Measurements from ENCODE around the gene SPOCK1.

SPOCK1 gene

DNA sequence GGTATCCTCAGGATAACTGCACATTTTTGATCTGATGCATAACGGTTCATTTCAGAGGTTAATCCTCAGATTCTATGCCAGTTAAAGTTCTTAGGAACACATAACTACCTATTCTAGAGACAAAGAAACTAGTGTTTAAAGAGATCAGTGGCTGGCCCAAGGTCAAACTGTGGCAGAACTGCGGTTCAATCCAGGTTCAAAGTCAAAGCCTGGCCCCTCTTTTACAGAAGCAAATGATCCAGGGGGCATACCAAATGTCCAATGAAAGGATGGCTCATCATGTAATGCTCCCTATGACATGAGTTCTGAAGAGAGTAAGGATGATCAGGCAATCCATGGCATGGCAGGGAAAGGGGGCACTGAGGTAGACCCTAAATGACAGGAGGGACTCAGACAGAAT, 283.3 kb downstream of the SPOCK1 start:
- CTCF ChIA-PET: no interaction called here

GRCh38 chr5:137215261-137215660, 283.9 kb downstream of the SPOCK1 start:
- CTCF ChIA-PET: no interaction called here

More for the DNA sequence above, 283.3 kb downstream of the SPOCK1 start:
- POLR2A ChIA-PET: no interaction called here
- no peak for DNase-seq (ENCODE audit: extremely low spot score)
- TF ChIP-seq SP1 (IDR thresholded peaks at IDR 0.05) (no peak), NFRKB (IDR thresholded peaks at IDR 0.05) (no peak), FOXK2 (IDR thresholded peaks at IDR 0.05) (no peak), ARNT (IDR thresholded peaks at IDR 0.05) (no peak), ZNF384 (IDR thresholded peaks at IDR 0.05) (no peak), LEF1 (IDR thresholded peaks at IDR 0.05; ENCODE audit: borderline replicate concordance) (no peak)

GRCh38 chr5:137214446-137215189, 284.5 kb downstream of the SPOCK1 start:
- TF ChIP-seq FOXK2 (IDR thresholded peaks at IDR 0.05): no peak
- no peak for TF ChIP-seq FOXA1 (IDR thresholded peaks at IDR 0.05)
- TF ChIP-seq LEF1 (IDR thresholded peaks at IDR 0.05; ENCODE audit: borderline replicate concordance): no peak
- no peak for TF ChIP-seq PKNOX1 (IDR thresholded peaks at IDR 0.05)
- TF ChIP-seq ELF4 (IDR thresholded peaks at IDR 0.05): no peak
- no peak for TF ChIP-seq ARNT (IDR thresholded peaks at IDR 0.05)
- no peak for TF ChIP-seq HDGF (IDR thresholded peaks at IDR 0.05; ENCODE audit: borderline replicate concordance)
- TF ChIP-seq SP1 (IDR thresholded peaks at IDR 0.05): no peak
- no peak for TF ChIP-seq SUZ12 (IDR thresholded peaks at IDR 0.05)
- TF ChIP-seq NFRKB (IDR thresholded peaks at IDR 0.05): no peak
- no peak for TF ChIP-seq L3MBTL2 (conservative IDR thresholded peaks at IDR 0.05)
- no peak for TF ChIP-seq TARDBP (IDR thresholded peaks at IDR 0.05)
- CTCF ChIA-PET: no interaction called here
- POLR2A ChIA-PET: no interaction called here
- no peak for DNase-seq (ENCODE audit: extremely low spot score)

More at GRCh38 chr5:137215261-137215660, 283.9 kb downstream of the SPOCK1 start:
- TF ChIP-seq L3MBTL2 (conservative IDR thresholded peaks at IDR 0.05) (no peak), SUZ12 (IDR thresholded peaks at IDR 0.05) (no peak)
- DNase-seq (ENCODE audit: extremely low spot score): no peak
- POLR2A ChIA-PET: no interaction called here

- DNase-seq (ENCODE audit: extremely low spot score): no peak
- ChIA-PET CTCF (no interaction called here), POLR2A (no interaction called here)
- no peak for TF ChIP-seq ELF4 (IDR thresholded peaks at IDR 0.05)
- no peak for TF ChIP-seq FOXK2 (IDR thresholded peaks at IDR 0.05)
- no peak for TF ChIP-seq LEF1 (IDR thresholded peaks at IDR 0.05; ENCODE audit: borderline replicate concordance)
- TF ChIP-seq SUZ12 (IDR thresholded peaks at IDR 0.05): no peak
- no peak for TF ChIP-seq ARNT (IDR thresholded peaks at IDR 0.05)
- TF ChIP-seq SP1 (IDR thresholded peaks at IDR 0.05): no peak
- no peak for TF ChIP-seq NFRKB (IDR thresholded peaks at IDR 0.05)
- TF ChIP-seq CTBP1 (IDR thresholded peaks at IDR 0.05; ENCODE audit: borderline replicate concordance): no peak
- TF ChIP-seq BHLHE40 (IDR thresholded peaks at IDR 0.05; ENCODE audit: borderline replicate concordance): no peak
- TF ChIP-seq L3MBTL2 (conservative IDR thresholded peaks at IDR 0.05): no peak
- TF ChIP-seq TARDBP (IDR thresholded peaks at IDR 0.05): no peak
- TF ChIP-seq HDGF (IDR thresholded peaks at IDR 0.05; ENCODE audit: borderline replicate concordance): no peak
- no peak for TF ChIP-seq FOXA1 (IDR thresholded peaks at IDR 0.05)
- no peak for TF ChIP-seq FOXM1 (IDR thresholded peaks at IDR 0.05; ENCODE audit: borderline replicate concordance)
- TF ChIP-seq ZNF384 (IDR thresholded peaks at IDR 0.05): no peak
- no peak for TF ChIP-seq PKNOX1 (IDR thresholded peaks at IDR 0.05)
Measured at GRCh38 chr5:137212471-137212870, 286.7 kb downstream of the SPOCK1 start.

DNA sequence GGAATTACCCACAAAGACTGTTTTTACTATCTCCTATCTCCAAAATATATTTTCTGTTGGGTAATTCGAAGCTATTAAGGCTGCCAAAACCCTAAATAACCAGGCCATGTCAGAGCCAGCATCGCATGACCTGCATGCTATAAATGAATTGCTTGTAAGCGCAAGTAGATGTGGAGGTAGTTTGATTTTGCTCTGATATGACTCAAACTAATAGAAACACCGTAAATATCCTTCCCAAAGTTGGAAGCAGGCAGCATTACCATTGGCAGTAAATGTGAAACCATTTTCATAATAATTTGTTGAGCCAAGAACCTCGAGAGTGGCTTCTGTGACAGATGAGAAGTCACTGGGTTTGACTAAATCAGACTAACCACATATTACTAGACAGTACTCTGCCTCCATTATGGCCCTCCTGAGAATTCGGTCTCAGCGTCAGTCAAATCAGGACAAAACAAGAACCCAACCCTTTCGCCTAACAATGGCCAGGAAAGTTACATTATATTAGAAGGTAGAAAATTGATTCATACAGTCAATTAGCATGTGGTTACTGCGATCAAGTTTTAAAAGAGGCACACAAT, 289.8 kb downstream of the SPOCK1 start:
- ChIA-PET CTCF (no interaction called here), POLR2A (no interaction called here)

DNA sequence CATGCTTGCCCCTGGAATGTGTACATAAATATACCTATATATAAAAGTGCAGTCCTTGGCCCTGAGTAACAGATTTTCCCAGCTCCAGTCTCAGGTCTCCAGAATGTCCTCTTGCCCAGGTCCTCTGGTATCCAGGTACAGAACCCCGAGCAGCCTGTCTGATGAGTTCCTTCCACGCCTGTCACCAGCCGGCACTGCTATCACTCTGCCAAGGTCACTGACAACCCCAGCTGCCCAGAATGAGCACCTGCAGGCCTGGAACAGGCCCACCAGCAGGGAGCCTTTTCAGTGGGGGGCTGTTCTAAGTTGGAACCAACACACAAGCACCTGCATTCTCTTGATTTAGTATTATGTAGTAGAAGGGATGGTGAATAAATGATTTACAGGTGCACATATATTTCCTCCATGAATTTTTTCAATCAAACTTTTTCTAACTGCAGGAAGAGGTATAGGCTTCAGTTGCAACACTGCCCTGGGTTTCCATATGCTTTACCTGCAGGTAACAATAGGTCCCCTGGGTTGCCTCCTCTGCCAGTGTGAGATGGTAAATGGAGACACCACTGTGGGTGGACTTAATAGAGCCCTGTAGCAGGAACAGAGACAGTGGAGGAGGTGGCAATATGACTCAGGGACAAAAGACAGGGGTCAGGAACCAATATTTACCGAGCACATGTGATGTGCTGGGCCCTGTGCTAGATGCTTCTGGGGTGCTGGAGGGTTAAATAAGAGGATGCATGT, 291.9 kb downstream of the SPOCK1 start:
- ChIA-PET POLR2A (no interaction called here), CTCF (no interaction called here)
- no peak for TF ChIP-seq LEF1 (IDR thresholded peaks at IDR 0.05; ENCODE audit: borderline replicate concordance)
- no peak for TF ChIP-seq HDGF (IDR thresholded peaks at IDR 0.05; ENCODE audit: borderline replicate concordance)
- no peak for TF ChIP-seq CTBP1 (IDR thresholded peaks at IDR 0.05; ENCODE audit: borderline replicate concordance)
- no peak for TF ChIP-seq BHLHE40 (IDR thresholded peaks at IDR 0.05; ENCODE audit: borderline replicate concordance)
- no peak for TF ChIP-seq SP1 (IDR thresholded peaks at IDR 0.05)
- TF ChIP-seq ARNT (IDR thresholded peaks at IDR 0.05): no peak
- no peak for TF ChIP-seq ELF4 (IDR thresholded peaks at IDR 0.05)
- TF ChIP-seq SUZ12 (IDR thresholded peaks at IDR 0.05): no peak
- no peak for TF ChIP-seq FOXM1 (IDR thresholded peaks at IDR 0.05; ENCODE audit: borderline replicate concordance)
- TF ChIP-seq FOXK2 (IDR thresholded peaks at IDR 0.05): no peak
- TF ChIP-seq PKNOX1 (IDR thresholded peaks at IDR 0.05): no peak
- no peak for TF ChIP-seq FOXA1 (IDR thresholded peaks at IDR 0.05)
- TF ChIP-seq NFRKB (IDR thresholded peaks at IDR 0.05): no peak
- TF ChIP-seq ZNF384 (IDR thresholded peaks at IDR 0.05): no peak
- TF ChIP-seq L3MBTL2 (conservative IDR thresholded peaks at IDR 0.05): no peak
- TF ChIP-seq TARDBP (IDR thresholded peaks at IDR 0.05): no peak
- no peak for DNase-seq (ENCODE audit: extremely low spot score)

More for the DNA sequence above, 289.8 kb downstream of the SPOCK1 start:
- no peak for DNase-seq (ENCODE audit: extremely low spot score)
- no peak for TF ChIP-seq SUZ12 (IDR thresholded peaks at IDR 0.05)
- no peak for TF ChIP-seq CTBP1 (IDR thresholded peaks at IDR 0.05; ENCODE audit: borderline replicate concordance)
- no peak for TF ChIP-seq FOXM1 (IDR thresholded peaks at IDR 0.05; ENCODE audit: borderline replicate concordance)
- TF ChIP-seq LEF1 (IDR thresholded peaks at IDR 0.05; ENCODE audit: borderline replicate concordance): no peak
- no peak for TF ChIP-seq BHLHE40 (IDR thresholded peaks at IDR 0.05; ENCODE audit: borderline replicate concordance)
- TF ChIP-seq ARNT (IDR thresholded peaks at IDR 0.05): no peak
- TF ChIP-seq TARDBP (IDR thresholded peaks at IDR 0.05): no peak
- TF ChIP-seq SP1 (IDR thresholded peaks at IDR 0.05): no peak
- TF ChIP-seq FOXK2 (IDR thresholded peaks at IDR 0.05): no peak
- no peak for TF ChIP-seq ZNF384 (IDR thresholded peaks at IDR 0.05)
- no peak for TF ChIP-seq HDGF (IDR thresholded peaks at IDR 0.05; ENCODE audit: borderline replicate concordance)
- no peak for TF ChIP-seq NFRKB (IDR thresholded peaks at IDR 0.05)

Data from HEK293T (cell line).